Lower leg skin (tissue), 3 donors: ENCODE data around the gene CNOT6L.

Experiments
- CTCF ChIP-seq, 3 donors: fragments of 450-650 bp; IDR thresholded peaks; one replicate each; pipeline ENCODE4 v1.5.1; 2016; ENCODE audit warnings: antibody characterized with exemption in 3 of 3, mild to moderate bottlenecking in 3 of 3, moderate library complexity in 2 of 3
- POLR2A ChIP-seq, 2 donors: fragments of 450-650 bp; IDR thresholded peaks; one replicate each; pipeline ENCODE4 v1.6.1; 2016 to 2017; ENCODE audit warnings: antibody characterized with exemption in 2 of 2, mild to moderate bottlenecking in 1 of 2, moderate library complexity in 1 of 2

GRCh38 chr4:77819404-77819842, 255 bp upstream of the CNOT6L start:
- no peak for TF ChIP-seq CTCF (IDR thresholded peaks at IDR 0.05)
- TF ChIP-seq POLR2A (IDR thresholded peaks at IDR 0.05) = no peak
